ENCODE results near the gene MFAP5. TPM values are rescaled to one million over a fixed set of nuclear protein-coding genes. Genes with fewer than 3 reads are reported as not detected.
"Not testable (repeated sequence)": the region's sequence is repeated elsewhere in the genome, so short reads cannot be mapped to it uniquely, and the experiment has no call there.

The MFAP5 gene
- total RNA-seq, 1 donor from 2014 or later, result 2.8 TPM

DNA sequence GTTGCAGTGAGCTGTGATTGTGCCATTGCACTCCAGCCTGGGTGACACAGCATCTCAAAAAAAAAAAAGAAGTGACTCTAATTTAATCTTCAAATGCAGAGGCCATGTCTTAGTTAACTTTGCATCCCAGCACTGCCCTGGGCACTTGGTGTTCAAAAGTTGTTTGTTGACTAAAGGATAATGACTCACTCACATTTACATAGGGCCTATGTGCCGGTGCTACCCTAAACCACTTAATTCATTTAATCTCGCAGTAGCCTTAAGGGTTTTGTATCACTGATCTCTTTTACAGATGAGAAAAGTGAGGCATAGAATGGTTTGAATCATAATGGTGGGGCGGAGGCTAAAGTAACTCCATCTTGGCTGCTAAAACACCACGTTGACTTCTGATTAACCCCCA lies 23.7 kb downstream of the MFAP5 start:
- Histone ChIP-seq H3K4me3 (no peak overlapping the region), H3K9me3 (no peaks in the 10 kb centered on the region), H3K27me3 (no peaks in the 10 kb centered on the region), H3K4me1 (no peaks in the 10 kb centered on the region), H3K27ac (no peak overlapping the region), H3K36me3 (no peaks in the 10 kb centered on the region)
- no peak for ATAC-seq
- TF ChIP-seq, protein P1, sequence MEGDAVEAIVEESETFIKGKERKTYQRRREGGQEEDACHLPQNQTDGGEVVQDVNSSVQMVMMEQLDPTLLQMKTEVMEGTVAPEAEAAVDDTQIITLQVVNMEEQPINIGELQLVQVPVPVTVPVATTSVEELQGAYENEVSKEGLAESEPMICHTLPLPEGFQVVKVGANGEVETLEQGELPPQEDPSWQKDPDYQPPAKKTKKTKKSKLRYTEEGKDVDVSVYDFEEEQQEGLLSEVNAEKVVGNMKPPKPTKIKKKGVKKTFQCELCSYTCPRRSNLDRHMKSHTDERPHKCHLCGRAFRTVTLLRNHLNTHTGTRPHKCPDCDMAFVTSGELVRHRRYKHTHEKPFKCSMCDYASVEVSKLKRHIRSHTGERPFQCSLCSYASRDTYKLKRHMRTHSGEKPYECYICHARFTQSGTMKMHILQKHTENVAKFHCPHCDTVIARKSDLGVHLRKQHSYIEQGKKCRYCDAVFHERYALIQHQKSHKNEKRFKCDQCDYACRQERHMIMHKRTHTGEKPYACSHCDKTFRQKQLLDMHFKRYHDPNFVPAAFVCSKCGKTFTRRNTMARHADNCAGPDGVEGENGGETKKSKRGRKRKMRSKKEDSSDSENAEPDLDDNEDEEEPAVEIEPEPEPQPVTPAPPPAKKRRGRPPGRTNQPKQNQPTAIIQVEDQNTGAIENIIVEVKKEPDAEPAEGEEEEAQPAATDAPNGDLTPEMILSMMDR (IDR thresholded peaks at IDR 0.05), result no peak
- DNase-seq, result no peak
- intact Hi-C loops (cut with DNase I), result no loop called here

DNA sequence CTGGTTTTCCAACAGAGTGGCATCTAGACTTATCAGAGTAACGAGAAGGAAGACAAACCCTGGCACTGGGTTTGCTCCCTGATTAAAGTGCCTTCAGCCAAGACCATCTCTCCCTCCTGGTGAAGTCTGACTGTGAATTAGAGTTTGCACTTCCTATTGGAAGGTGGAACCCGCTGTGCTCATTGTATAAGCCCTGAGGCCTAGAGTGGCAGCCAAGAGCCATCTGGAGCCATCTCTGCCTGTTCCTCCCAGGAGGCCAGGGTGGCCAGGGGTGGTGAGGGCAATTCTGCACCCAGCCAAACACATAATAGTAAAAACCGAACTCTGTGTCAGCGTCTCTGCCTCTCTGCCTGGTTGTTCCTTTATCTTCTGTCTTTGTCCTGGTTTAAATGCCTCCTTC lies 25.0 kb downstream of the MFAP5 start:
- Histone ChIP-seq H3K36me3 (no peaks in the 10 kb centered on the region), H3K27me3 (no peaks in the 10 kb centered on the region), H3K9me3 (no peaks in the 10 kb centered on the region), H3K4me3 (no peak overlapping the region), H3K27ac (no peak overlapping the region), H3K4me1 (no peaks in the 10 kb centered on the region)
- no peak for DNase-seq
- intact Hi-C loops (cut with DNase I), result no loop called here
- TF ChIP-seq, protein P1 (IDR thresholded peaks at IDR 0.05), result no peak
- no peak for ATAC-seq

DNA sequence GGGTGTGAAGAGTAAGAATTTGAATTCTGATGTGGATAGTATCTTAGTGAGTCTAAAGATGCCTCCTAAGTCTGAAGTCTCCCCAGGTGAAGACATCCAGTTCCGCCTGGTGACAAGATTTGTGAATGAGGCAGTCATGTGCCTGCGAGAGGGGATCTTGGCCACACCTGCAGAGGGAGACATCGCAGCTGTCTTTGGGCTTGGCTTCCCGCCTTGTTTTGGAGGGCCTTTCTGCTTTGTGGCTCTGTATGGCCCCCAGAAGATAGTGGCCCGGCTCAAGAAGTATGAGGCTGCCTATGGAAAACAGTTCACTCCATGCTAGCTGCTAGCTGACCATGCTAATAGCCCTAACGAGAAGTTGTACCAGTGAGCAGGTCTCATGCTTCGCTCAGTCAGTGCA lies 25.4 kb downstream of the MFAP5 start:
- DNase-seq (no peak), ATAC-seq (no peak)
- Histone ChIP-seq H3K36me3 (no peaks in the 10 kb centered on the region), H3K27ac (no peak overlapping the region), H3K4me1 (no peaks in the 10 kb centered on the region), H3K27me3 (no peaks in the 10 kb centered on the region), H3K9me3 (no peaks in the 10 kb centered on the region), H3K4me3 (no peak overlapping the region)
- intact Hi-C loops (cut with DNase I), result no loop called here
- TF ChIP-seq, protein P1 (IDR thresholded peaks at IDR 0.05), result no peak

DNA sequence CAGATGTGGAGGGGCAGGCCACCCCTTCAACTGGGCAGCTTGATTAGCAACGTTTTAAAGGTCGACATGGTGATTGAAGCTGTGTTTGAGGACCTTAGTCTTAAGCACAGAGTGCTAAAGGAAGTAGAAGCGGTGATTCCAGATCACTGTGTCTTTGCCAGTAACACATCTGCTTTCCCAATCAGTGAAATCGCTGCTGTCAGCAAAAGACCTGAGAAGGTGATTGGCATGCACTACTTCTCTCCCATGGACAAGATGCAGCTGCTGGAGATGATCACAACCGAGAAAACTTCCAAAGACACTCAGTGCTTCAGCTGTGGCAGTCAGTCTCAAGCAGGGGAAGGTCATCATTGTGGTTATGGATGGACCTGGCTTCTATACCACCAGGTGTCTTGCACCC lies 26.0 kb downstream of the MFAP5 start:
- TF ChIP-seq, protein P1 (IDR thresholded peaks at IDR 0.05), result no peak
- Histone ChIP-seq H3K4me3 (no peak overlapping the region), H3K36me3 (no peaks in the 10 kb centered on the region), H3K4me1 (no peaks in the 10 kb centered on the region), H3K27ac (no peak overlapping the region), H3K9me3 (no peaks in the 10 kb centered on the region), H3K27me3 (no peaks in the 10 kb centered on the region)
- intact Hi-C loops (cut with DNase I), result no loop called here
- no peak for DNase-seq
- no peak for ATAC-seq

DNA sequence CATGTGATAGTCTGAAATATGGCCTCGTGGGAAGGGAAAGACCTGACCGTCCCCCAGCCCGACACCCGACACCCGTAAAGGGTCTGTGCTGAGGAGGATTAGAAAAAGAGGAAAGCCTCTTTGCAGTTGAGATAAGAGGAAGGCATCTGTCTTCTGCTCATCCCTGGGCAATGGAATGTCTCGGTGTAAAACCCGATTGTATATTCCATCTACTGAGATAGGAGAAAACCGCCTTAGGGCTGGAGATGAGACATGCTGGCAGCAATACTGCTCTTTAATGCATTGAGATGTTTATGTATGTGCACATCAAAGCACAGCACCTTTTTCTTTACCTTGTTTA lies 26.6 kb downstream of the MFAP5 start:
- DNase-seq; H3K27me3 ChIP-seq; H3K36me3 ChIP-seq; H3K4me3 ChIP-seq; H3K27ac ChIP-seq; H3K4me1 ChIP-seq; ATAC-seq; H3K9me3 ChIP-seq; intact Hi-C loops (cut with DNase I): not testable (repeated sequence)

DNA sequence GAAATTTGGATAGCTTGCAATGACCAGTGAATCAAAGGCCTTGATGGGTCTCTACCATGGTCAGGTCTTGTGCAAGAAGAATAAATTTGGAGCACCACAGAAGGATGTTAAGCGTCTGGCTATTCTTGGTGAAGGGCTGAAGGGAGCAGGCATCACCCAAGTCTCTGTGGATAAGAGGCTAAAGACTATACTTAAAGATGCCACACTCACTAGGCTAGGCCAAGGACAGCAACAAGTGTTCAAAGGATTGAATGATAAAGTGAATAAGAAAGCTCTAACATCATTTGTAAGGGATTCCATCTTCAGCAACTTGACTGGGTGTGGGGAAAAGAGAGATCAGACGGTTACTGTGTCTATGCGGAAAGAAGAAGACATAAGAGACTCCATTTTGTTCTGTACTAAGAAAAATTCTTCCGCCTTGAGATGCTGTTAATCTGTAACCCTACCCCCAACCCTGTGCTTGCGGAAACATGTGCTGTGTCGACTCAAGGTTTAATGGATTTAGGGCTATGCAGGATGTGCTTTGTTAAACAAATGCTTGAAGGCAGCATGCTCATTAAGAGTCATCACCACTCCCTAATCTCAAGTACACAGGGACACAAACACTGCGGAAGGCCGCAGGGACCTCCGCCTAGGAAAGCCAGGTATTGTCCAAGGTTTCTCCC lies 27.2 kb downstream of the MFAP5 start:
- H3K27ac ChIP-seq; H3K27me3 ChIP-seq; H3K4me1 ChIP-seq; H3K4me3 ChIP-seq; DNase-seq; H3K9me3 ChIP-seq; ATAC-seq; H3K36me3 ChIP-seq; intact Hi-C loops (cut with DNase I): not testable (repeated sequence)

DNA sequence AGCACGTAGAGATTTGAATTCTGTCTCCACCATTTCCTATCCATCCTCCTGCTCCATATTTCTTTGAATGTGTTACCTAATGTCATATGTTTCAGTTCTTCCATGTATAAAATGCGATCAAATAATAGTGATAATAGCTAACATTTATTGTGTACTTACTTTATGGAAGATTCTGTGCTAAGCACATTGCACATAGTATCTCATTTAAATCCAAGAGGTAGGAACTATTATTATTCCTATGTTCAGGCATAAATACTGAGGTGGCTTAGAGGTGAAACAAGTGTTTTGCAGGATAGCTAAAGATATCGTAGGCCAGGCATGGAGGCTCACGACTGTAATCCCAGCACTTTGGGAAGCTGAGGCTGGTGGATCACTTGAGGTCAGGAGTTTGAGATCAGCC lies 32.5 kb downstream of the MFAP5 start:
- intact Hi-C loops (cut with DNase I), result no loop called here
- no peak overlapping the region for H3K4me3 ChIP-seq
- TF ChIP-seq, protein P1 (IDR thresholded peaks at IDR 0.05), result no peak
- H3K9me3 ChIP-seq, result no peaks in the 10 kb centered on the region
- no peaks in the 10 kb centered on the region for H3K27me3 ChIP-seq
- no peaks in the 10 kb centered on the region for H3K4me1 ChIP-seq
- no peaks in the 10 kb centered on the region for H3K36me3 ChIP-seq
- ATAC-seq, result no peak
- DNase-seq, result no peak
- H3K27ac ChIP-seq, result no peak overlapping the region

Data from upper lobe of right lung (tissue), 1 donor.